Measurements from ENCODE around the gene FBXL16.

The FBXL16 gene

DNA sequence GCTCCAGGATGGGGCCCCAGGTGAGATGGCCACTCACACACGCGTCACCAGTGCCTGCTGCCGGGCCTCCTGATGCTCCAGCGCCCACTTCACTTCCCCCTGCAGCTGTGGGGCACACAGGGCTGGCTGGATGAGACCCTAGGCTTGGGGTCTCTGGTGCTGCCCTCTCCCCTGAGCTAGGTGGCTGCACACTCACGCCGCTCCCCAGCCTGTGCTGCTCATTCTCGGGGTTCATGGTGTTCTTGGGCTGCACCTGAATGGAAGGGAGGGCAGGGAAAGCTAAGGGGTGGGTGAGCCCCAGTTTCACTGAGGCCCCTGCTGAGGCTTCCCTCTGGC is 19.4 kb upstream of the FBXL16 start:
- no peak for DNase-seq
- Histone ChIP-seq H3K9me3 (replicated peaks; ENCODE audit: insufficient read depth, low read length) (no peaks in the 10 kb centered on the region), H3F3A (ENCODE audit: insufficient read depth, low read length) (peaks cover 20% of the 10 kb centered on the region; the same call in 1 of the 2 replicates), H3K4me2 (ENCODE audit: low read depth, low read length) (no peak overlapping the region), H3K36me3 (replicated peaks; ENCODE audit: insufficient read depth, low read length) (no peaks in the 10 kb centered on the region), H3K4me1 (ENCODE audit: low read length) (peaks cover 6% of the 10 kb centered on the region), H3K27ac (ENCODE audit: low read length) (no peak overlapping the region), H4K20me1 (ENCODE audit: insufficient read depth, low read length) (no peaks in the 10 kb centered on the region), H3K27me3 (replicated peaks; ENCODE audit: insufficient read depth, low read length) (no peaks in the 10 kb centered on the region), H3K79me2 (ENCODE audit: low read length) (peaks cover 9% of the 10 kb centered on the region; the same call in 1 of the 2 replicates), H3K4me3 (ENCODE audit: low read length) (no peak overlapping the region), H2AFZ (ENCODE audit: low read length) (no peak overlapping the region), H3K9ac (ENCODE audit: low read length) (no peak overlapping the region), H3K9me2 (replicated peaks; ENCODE audit: insufficient read depth, low read length) (no peaks in the 10 kb centered on the region)
- TF ChIP-seq EZH2phosphoT487 (IDR thresholded peaks at IDR 0.05; ENCODE audit: low read length): no peak
- TF ChIP-seq CTCF (IDR thresholded peaks at IDR 0.05; ENCODE audit: low read length): no peak
- no peak for TF ChIP-seq EZH2 (optimal IDR thresholded peaks at IDR 0.05; ENCODE audit: low read depth, low read length)

- DNase-seq: no peak
- H3K4me2 ChIP-seq (ENCODE audit: low read depth, low read length): no peak overlapping the region
- H3K9ac ChIP-seq (ENCODE audit: low read length): no peak overlapping the region
- H3K9me2 ChIP-seq (replicated peaks; ENCODE audit: insufficient read depth, low read length): no peaks in the 10 kb centered on the region
- H4K20me1 ChIP-seq (ENCODE audit: insufficient read depth, low read length): no peaks in the 10 kb centered on the region
- H3K4me3 ChIP-seq (ENCODE audit: low read length): no peak overlapping the region
- no peaks in the 10 kb centered on the region for H3K36me3 ChIP-seq (replicated peaks; ENCODE audit: insufficient read depth, low read length)
- H3K9me3 ChIP-seq (replicated peaks; ENCODE audit: insufficient read depth, low read length): no peaks in the 10 kb centered on the region
- TF ChIP-seq CTCF (IDR thresholded peaks at IDR 0.05; ENCODE audit: low read length): no peak
- no peak for TF ChIP-seq EZH2 (optimal IDR thresholded peaks at IDR 0.05; ENCODE audit: low read depth, low read length)
- no peak for TF ChIP-seq EZH2phosphoT487 (IDR thresholded peaks at IDR 0.05; ENCODE audit: low read length)
- no peak overlapping the region for H3K27ac ChIP-seq (ENCODE audit: low read length)
- H3K79me2 ChIP-seq (ENCODE audit: low read length): peaks cover 9% of the 10 kb centered on the region; the same call in 1 of the 2 replicates
- no peak overlapping the region for H2AFZ ChIP-seq (ENCODE audit: low read length)
- no peaks in the 10 kb centered on the region for H3K27me3 ChIP-seq (replicated peaks; ENCODE audit: insufficient read depth, low read length)
- H3F3A ChIP-seq (ENCODE audit: insufficient read depth, low read length): peaks cover 23% of the 10 kb centered on the region; the same call in 1 of the 2 replicates
- peaks cover 9% of the 10 kb centered on the region for H3K4me1 ChIP-seq (ENCODE audit: low read length)
Observed at GRCh38 chr16:724188-725040, 18.8 kb upstream of the FBXL16 start.

- Histone ChIP-seq H3K4me2 (ENCODE audit: low read depth, low read length) (no peak overlapping the region), H2AFZ (ENCODE audit: low read length) (no peak overlapping the region), H3K4me3 (ENCODE audit: low read length) (no peak overlapping the region), H3K9me2 (replicated peaks; ENCODE audit: insufficient read depth, low read length) (no peaks in the 10 kb centered on the region), H4K20me1 (ENCODE audit: insufficient read depth, low read length) (no peaks in the 10 kb centered on the region), H3F3A (ENCODE audit: insufficient read depth, low read length) (peaks cover 23% of the 10 kb centered on the region; the same call in 1 of the 2 replicates), H3K79me2 (ENCODE audit: low read length) (peaks cover 9% of the 10 kb centered on the region; the same call in 1 of the 2 replicates), H3K27me3 (replicated peaks; ENCODE audit: insufficient read depth, low read length) (no peaks in the 10 kb centered on the region), H3K36me3 (replicated peaks; ENCODE audit: insufficient read depth, low read length) (no peaks in the 10 kb centered on the region), H3K9ac (ENCODE audit: low read length) (no peak overlapping the region), H3K4me1 (ENCODE audit: low read length) (peaks cover 9% of the 10 kb centered on the region), H3K27ac (ENCODE audit: low read length) (no peak overlapping the region), H3K9me3 (replicated peaks; ENCODE audit: insufficient read depth, low read length) (no peaks in the 10 kb centered on the region)
- DNase-seq: no peak
- TF ChIP-seq EZH2 (optimal IDR thresholded peaks at IDR 0.05; ENCODE audit: low read depth, low read length) (no peak), EZH2phosphoT487 (IDR thresholded peaks at IDR 0.05; ENCODE audit: low read length) (no peak), CTCF (IDR thresholded peaks at IDR 0.05; ENCODE audit: low read length) (no peak)
Observed at GRCh38 chr16:723695-724094, 18.1 kb upstream of the FBXL16 start.
